IgD-negative memory B cell (primary cell): Measurements from ENCODE around the gene CACNA2D3. TPM values are rescaled to one million over a fixed set of nuclear protein-coding genes. Genes with fewer than 3 reads are reported as not detected.
A peak's percentile ranks its signal among the peaks of the same experiment; 100 is the strongest.

Experiments used
- H3K27ac Mint-ChIP-seq, 3 donors: one replicate each; pipeline ENCODE4 v1.8.0; 2020 to 2022; ENCODE audit warnings: mild to moderate bottlenecking in 3 of 3, mixed read lengths in 3 of 3, moderate library complexity in 1 of 3
- H3K27me3 Mint-ChIP-seq: one replicate; pipeline ENCODE4 v1.8.0; 2021; ENCODE audit warnings: mixed read lengths
- H3K36me3 Mint-ChIP-seq: one replicate; pipeline ENCODE4 v1.8.0; 2020; ENCODE audit warnings: mild to moderate bottlenecking, mixed read lengths
- H3K4me1 Mint-ChIP-seq, 3 donors: one replicate each; pipeline ENCODE4 v1.8.0; 2020 to 2022; ENCODE audit warnings: mixed read lengths in 3 of 3, mild to moderate bottlenecking in 1 of 3
- H3K4me3 Mint-ChIP-seq, 4 donors: one replicate each; pipeline ENCODE4 v1.8.0; 2020 to 2022; ENCODE audit warnings: mild to moderate bottlenecking in 4 of 4, mixed read lengths in 4 of 4, moderate library complexity in 3 of 4
- H3K9me3 Mint-ChIP-seq, 3 donors: one replicate each; pipeline ENCODE4 v1.8.0; 2020 to 2021; ENCODE audit warnings: mixed read lengths in 3 of 3, mild to moderate bottlenecking in 1 of 3
- polyA plus RNA-seq: library from polyadenylated mRNA; unstranded; fragments of 300-500 nt; fragmentation: Illumina TruSeq; gene quantifications from one replicate; pipeline ENCODE4 v1.2.3, GENCODE V29; 2021

The CACNA2D3 gene
- polyA plus RNA-seq, 1 donor from 2014 or later: not detected

DNA sequence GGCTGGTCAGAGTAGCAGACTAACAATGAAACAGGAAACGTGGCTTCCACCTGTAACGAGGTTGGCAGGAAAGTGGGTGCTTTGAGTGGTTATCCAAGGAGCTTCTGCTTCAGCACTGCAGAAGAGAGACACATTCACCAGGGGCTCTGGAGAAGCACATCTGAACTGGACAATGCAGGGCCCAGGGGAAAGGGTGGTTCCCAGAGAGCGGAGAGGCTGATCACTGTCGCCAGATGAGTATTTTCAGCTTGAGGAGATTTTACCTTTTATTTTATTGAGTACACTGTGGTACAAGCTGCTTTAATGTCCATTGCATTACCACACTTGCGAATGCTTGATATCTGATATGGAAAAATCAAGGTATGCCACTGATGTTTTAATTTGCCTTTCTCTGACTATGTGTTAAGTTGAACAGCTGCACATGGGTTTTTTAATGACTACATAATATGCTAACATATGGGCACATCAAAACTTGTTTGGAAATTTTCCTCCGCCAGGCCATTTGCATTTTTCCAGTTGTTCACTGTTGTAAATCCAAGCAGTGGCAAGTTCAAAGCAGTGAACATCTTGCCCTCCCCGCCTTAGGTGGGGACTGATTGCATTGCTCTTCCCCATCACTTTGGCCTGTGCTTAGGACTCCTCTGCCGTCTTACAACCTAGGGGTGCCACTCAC is 753.4 kb downstream of the CACNA2D3 start:
- H3K4me1 Mint-ChIP-seq: no peaks in the 10 kb centered on the region
- no peaks in the 10 kb centered on the region for H3K36me3 Mint-ChIP-seq
- no peak overlapping the region for H3K27ac Mint-ChIP-seq
- H3K9me3 Mint-ChIP-seq: peaks cover 0 to 7% (median 5%) of the 10 kb centered on the region in 3 donors
- H3K4me3 Mint-ChIP-seq: no peak overlapping the region
- H3K27me3 Mint-ChIP-seq: peaks cover 2% of the 10 kb centered on the region

DNA sequence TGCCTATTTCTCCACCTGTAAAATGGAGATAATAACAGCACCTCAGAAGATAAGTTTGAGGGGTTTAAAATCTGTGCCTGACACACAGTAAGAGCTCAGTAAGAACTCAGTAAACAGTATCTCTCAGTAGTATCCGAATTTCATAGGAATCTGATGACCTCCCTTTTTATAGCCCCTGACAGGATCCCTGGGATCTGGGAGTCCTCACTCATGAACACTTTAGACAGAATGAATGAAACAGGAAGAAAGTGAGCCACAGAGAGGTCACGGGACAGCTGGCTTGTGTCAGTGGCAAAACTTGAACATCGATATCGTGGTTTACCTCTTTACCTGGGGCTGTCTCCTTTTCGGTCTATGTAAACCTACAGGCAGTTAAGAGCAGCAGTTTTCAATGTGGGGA is 754.3 kb downstream of the CACNA2D3 start:
- Mint-ChIP-seq H3K9me3 (peaks cover 0 to 7% (median 5%) of the 10 kb centered on the region in 3 donors), H3K27ac (no peak overlapping the region), H3K4me3 (no peak overlapping the region), H3K36me3 (no peaks in the 10 kb centered on the region), H3K27me3 (peaks cover 2% of the 10 kb centered on the region), H3K4me1 (no peaks in the 10 kb centered on the region)

DNA sequence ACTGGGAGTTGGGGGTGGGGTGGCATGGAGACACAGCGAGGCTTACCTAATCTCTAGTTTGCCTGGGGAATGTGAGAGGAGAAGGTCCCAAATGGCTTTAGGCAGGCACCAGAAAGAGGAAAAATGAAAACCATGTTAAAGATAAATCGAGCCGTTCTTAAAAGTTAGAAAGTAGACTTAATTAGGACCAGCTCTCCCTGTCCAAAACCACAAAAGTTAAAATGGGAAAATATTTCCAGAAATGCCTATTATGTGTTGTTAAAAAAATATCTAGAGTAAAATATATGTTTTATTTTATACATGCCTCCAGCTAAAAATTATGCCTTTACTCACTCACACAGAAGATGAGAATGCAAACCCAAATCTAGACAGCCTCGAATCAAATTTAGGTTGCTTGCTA is 755.4 kb downstream of the CACNA2D3 start:
- H3K4me1 Mint-ChIP-seq: no peaks in the 10 kb centered on the region
- H3K27ac Mint-ChIP-seq: no peak overlapping the region
- H3K27me3 Mint-ChIP-seq: peaks cover 2% of the 10 kb centered on the region
- H3K9me3 Mint-ChIP-seq: peaks cover 0 to 3% (median 3%) of the 10 kb centered on the region in 3 donors
- H3K36me3 Mint-ChIP-seq: no peaks in the 10 kb centered on the region
- H3K4me3 Mint-ChIP-seq: no peak overlapping the region

DNA sequence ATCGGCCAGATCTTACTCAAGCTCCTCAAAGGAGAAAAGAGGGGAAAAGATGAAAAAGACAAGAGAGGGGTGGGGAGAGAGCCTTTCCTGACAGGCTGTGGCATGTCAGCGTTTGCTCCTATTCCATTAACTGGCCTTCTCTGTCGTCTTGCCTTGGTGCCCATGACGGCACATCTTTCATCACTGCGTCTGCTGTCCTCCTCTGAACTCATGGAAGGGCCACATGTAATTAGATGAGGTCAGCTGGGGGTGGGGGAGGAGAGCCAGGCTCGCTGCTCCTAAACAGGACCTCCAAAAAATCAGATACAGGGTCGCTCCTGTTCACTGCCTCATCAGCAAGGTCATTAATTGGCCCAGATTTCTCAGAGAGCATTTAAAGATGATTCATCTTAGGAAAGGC is 755.8 kb downstream of the CACNA2D3 start:
- no peak overlapping the region for H3K27ac Mint-ChIP-seq
- H3K36me3 Mint-ChIP-seq: no peaks in the 10 kb centered on the region
- H3K4me3 Mint-ChIP-seq: no peak overlapping the region
- H3K27me3 Mint-ChIP-seq: peaks cover 2% of the 10 kb centered on the region
- peaks cover 0 to 3% (median 1%) of the 10 kb centered on the region in 3 donors for H3K9me3 Mint-ChIP-seq
- H3K4me1 Mint-ChIP-seq: no peaks in the 10 kb centered on the region

DNA sequence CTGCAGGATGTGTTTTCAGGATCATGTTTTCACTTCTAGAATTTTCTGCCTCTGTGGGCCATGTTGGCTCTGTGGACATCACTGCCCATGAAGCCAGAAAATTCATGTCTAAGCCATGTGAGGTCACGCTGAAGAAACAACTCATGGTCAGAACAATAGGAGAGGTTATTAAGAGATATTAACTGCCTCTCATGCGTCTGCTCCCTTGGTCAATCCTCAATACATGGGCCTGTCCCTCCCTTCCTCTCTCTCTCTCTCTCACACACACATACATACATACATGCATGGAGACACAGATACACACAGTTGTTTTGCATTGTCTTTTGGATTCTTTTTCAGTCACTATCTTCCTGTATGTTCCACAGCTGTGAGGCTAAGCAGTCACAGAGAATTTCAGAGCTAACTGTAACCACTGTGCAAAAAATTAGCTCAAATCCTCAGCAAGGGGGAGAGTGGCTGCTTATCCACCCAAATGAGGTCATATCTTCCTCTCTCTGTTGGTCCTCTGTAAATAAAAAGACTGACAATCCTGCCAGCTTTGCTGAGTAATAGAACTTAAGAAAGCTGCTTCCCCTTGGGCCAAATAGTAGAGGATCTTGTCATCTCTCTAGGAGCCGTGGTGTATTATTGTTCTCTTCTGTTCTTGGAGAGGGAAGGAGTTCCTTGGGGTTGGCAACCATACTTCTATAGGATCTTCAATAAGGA is 759.9 kb downstream of the CACNA2D3 start:
- peaks cover 2% of the 10 kb centered on the region for H3K27me3 Mint-ChIP-seq
- H3K4me3 Mint-ChIP-seq: no peak overlapping the region
- no peaks in the 10 kb centered on the region for H3K4me1 Mint-ChIP-seq
- H3K9me3 Mint-ChIP-seq: peaks cover 0 to 1% (median 0%) of the 10 kb centered on the region in 3 donors
- no peak overlapping the region for H3K27ac Mint-ChIP-seq
- H3K36me3 Mint-ChIP-seq: peaks cover 2% of the 10 kb centered on the region

DNA sequence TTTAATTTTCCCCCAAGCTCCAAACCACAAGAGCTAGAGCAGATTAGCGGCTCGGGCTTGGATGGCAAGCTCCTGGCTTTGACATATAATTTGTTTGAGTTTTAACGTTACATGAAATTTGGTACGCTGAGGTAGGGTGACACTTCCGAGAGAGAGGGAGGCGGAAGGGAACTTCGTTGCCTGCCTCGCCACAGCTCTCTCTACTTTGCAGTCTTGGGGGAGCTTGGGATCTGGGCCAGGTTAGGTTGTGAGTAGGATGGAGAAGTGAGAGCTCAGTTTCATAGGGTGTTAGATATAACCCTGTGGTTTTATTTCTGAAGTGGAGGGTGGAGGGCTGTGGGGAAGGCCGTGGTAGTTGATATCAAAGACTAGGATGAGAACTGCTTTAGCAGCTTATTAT is 765.8 kb downstream of the CACNA2D3 start:
- Mint-ChIP-seq H3K36me3 (peaks cover 2% of the 10 kb centered on the region), H3K27me3 (peaks cover 2% of the 10 kb centered on the region), H3K4me3 (no peak overlapping the region), H3K4me1 (no peaks in the 10 kb centered on the region), H3K27ac (peak overlapping the region in 1 of 3 donors; percentile 29), H3K9me3 (no peaks in the 10 kb centered on the region)

DNA sequence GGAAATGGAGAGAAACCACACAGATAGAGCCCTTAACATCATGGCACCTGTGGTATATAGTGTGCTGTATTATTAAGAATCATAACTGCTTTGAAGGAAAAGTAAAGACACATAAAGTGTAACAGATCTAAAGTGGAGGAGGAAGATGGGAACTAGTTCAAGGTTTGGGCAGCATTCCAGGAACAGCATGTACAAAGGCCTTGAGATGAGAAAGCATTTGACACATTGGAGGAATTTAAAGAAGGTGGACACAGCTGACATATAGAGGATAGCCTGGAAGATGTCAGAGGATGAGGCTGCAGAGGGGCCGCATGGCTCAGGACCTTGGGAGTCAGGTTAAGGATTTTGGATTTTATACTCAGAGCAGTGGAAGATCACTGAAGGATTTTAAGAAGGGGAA is 766.5 kb downstream of the CACNA2D3 start:
- Mint-ChIP-seq H3K27me3 (peaks cover 2% of the 10 kb centered on the region), H3K27ac (no peak overlapping the region), H3K9me3 (no peaks in the 10 kb centered on the region), H3K4me3 (no peak overlapping the region), H3K36me3 (no peaks in the 10 kb centered on the region), H3K4me1 (no peaks in the 10 kb centered on the region)

DNA sequence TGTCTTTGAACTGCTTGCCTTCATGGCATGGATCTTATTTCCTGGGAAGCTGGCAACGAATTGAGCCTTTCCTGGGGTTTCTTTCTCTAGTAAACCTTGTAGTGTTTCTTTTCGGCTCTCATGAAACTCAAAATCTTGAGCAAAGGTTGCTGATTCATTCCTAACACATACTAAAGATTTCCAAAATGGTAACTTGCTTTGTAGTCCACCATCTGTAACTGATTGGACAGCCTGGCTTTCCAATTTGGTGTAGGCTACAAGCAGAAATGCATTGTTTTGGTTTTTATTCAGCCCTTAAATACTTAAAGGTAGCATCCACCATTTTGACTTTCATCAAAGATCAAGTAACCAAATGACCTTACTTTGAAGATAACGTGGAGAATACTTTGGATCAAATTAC is 767.4 kb downstream of the CACNA2D3 start:
- Mint-ChIP-seq H3K9me3 (no peaks in the 10 kb centered on the region), H3K27ac (no peak overlapping the region), H3K36me3 (no peaks in the 10 kb centered on the region), H3K27me3 (peaks cover 2% of the 10 kb centered on the region), H3K4me1 (no peaks in the 10 kb centered on the region), H3K4me3 (no peak overlapping the region)

DNA sequence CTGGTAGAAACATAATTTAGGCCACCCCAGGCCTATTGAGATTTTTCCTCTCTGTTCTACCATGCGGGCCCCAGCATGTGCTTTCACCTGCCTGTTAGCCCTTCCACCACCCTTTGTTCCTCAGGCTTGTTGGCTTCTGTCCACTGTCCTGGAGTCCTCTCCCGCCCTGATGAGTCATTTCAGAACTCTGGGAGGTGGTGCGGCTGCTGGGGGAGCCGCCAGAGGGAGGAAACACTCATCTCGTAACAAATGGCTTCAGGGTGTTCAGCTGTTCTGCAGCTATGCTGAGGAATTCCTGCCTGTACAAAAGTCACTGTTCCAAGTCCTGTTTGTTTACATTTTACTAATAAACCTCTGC is 769.2 kb downstream of the CACNA2D3 start:
- Mint-ChIP-seq H3K4me1 (no peaks in the 10 kb centered on the region), H3K27ac (no peak overlapping the region), H3K4me3 (no peak overlapping the region), H3K27me3 (no peaks in the 10 kb centered on the region), H3K9me3 (no peaks in the 10 kb centered on the region), H3K36me3 (peaks cover 3% of the 10 kb centered on the region)

DNA sequence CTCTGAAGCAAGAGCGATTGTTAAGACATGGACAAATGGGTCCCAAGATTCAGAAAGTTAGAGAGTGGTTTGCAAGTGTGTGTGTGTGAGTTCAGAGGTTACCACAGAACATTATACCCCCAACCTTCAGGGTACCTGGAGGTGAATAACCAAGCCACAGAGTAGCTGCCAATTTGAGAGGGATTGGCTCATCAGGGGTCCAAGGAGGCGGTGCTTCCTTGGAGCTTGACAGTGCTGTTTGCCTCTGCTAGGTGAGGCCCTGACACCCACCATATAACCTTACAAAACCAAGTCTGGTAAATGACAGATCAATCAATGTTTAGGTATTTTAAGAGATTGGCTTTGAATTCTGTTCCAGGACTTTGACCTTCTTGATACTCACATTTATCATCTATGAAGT is 769.8 kb downstream of the CACNA2D3 start:
- Mint-ChIP-seq H3K9me3 (no peaks in the 10 kb centered on the region), H3K4me1 (no peaks in the 10 kb centered on the region)

DNA sequence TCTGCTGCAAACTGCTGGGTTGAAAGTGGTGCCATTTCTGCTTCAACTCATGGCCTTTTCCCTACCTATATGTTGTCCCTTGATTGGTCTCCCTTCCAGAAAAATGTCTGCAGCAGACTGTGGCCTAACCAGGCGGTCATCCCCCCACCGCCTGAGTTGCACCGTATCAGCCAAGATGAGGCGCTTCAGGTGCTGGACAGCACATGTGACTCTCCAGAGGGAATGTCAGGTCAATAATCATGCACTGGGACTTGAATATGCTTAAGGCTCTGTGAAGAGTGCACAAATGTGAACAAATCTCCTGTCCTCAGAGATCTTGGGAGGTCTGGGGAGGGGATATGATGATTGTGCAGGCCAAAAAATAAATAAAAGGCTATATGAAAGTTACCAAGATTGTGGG is 773.3 kb downstream of the CACNA2D3 start:
- no peak overlapping the region for H3K27ac Mint-ChIP-seq
- H3K27me3 Mint-ChIP-seq: no peaks in the 10 kb centered on the region
- H3K4me1 Mint-ChIP-seq: no peaks in the 10 kb centered on the region
- no peaks in the 10 kb centered on the region for H3K9me3 Mint-ChIP-seq
- H3K36me3 Mint-ChIP-seq: peaks cover 3% of the 10 kb centered on the region
- H3K4me3 Mint-ChIP-seq: no peak overlapping the region

More for the DNA sequence above, 769.8 kb downstream of the CACNA2D3 start:
- peaks cover 3% of the 10 kb centered on the region for H3K36me3 Mint-ChIP-seq
- H3K4me3 Mint-ChIP-seq: no peak overlapping the region
- H3K27ac Mint-ChIP-seq: no peak overlapping the region
- no peaks in the 10 kb centered on the region for H3K27me3 Mint-ChIP-seq

DNA sequence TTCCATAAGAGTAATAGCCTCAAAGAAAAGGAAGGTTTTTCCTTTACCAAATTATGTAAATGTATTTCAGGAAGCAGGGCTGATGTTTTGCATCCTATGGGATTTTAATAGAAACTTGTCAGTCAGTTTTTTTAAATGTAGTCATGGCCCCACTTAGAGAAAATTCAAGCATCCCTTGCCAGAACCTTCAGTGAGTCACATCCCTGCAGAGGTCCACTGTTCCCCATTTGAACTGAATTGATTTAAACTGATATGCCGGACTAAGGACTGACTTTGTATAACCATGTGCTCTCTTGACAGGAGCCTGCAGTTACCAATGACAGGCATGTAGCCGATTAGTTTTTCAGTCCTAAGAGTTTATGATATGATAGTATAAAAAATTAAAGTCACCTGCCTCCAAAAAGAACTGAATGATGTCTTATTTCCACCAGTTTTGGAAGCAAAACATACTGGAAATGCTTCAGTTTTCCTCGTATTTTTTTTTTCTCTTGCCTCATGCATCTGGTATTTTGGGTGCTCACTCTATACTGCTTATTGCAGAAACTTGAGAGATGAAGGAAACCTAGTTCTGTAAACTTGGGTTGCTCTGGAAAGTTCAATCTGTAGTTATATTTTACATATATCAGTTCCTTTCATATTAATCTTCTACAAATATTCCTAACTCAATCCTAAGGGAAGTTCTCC is 774.8 kb downstream of the CACNA2D3 start:
- H3K4me1 Mint-ChIP-seq: no peaks in the 10 kb centered on the region
- H3K27ac Mint-ChIP-seq: no peak overlapping the region
- H3K36me3 Mint-ChIP-seq: peaks cover 3% of the 10 kb centered on the region
- H3K4me3 Mint-ChIP-seq: no peak overlapping the region
- no peaks in the 10 kb centered on the region for H3K27me3 Mint-ChIP-seq
- peaks cover 0 to 4% (median 0%) of the 10 kb centered on the region in 3 donors for H3K9me3 Mint-ChIP-seq

DNA sequence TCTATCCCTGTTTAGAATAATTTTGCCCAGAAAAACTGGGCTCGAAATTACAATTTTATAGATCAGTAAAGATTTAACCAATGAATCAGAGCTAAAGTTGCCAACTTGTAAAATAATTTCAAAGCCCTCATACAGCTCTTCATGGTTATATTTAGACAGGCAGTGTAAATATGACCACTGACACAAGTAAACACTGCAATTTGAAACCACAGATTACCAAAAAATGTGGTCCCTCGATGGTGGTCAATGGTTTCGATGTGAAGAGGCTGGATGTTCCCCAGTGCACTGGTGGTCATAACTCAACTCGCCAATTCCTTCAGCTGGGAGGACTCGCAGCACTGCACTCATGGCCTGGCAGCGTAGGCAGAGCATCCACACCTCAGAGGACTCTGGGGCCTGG is 776.9 kb downstream of the CACNA2D3 start:
- H3K27ac Mint-ChIP-seq: no peak overlapping the region
- no peaks in the 10 kb centered on the region for H3K27me3 Mint-ChIP-seq
- H3K4me1 Mint-ChIP-seq: no peaks in the 10 kb centered on the region
- H3K9me3 Mint-ChIP-seq: peaks cover 0 to 5% (median 0%) of the 10 kb centered on the region in 3 donors
- no peak overlapping the region for H3K4me3 Mint-ChIP-seq
- H3K36me3 Mint-ChIP-seq: peaks cover 3% of the 10 kb centered on the region

DNA sequence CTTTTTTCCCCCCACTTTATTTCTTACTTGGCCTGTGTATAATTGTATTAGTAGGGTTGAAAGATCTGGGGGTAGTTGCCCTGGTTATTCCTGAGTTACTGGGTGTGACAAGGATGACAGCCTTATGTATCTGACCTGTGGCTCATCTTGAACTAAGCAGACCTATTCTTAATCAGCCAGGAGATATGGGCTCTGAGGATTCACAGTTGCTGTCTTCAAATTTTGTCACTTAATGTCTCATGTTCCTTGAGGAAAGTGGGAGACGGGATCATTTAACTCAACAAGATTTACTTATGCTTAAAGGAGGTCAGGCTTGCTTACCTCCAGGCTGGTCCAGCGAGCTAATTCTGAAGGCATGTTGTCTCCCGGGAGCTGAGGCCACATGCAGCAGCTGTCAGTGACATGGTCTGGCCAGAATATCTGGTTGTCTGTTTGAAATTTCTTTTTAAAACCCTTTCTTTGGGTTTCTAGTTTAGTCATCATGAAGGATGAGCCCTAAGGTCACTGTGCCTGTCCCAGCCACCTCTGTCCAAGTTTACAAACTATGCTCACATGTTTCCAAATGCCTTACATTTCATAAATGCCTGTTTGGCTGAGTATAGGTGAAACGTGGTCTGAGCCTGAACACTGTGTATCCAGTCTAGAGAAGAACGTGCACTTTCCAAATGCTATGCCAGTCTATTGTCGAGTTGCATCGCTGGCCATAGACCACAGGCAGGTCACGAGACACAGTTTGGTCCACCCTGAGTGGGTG is 778.7 kb downstream of the CACNA2D3 start:
- H3K4me3 Mint-ChIP-seq: peak overlapping the region in 1 of 4 donors; percentile 23
- no peaks in the 10 kb centered on the region for H3K36me3 Mint-ChIP-seq
- no peaks in the 10 kb centered on the region for H3K4me1 Mint-ChIP-seq
- peaks cover 0 to 5% (median 0%) of the 10 kb centered on the region in 3 donors for H3K9me3 Mint-ChIP-seq
- no peaks in the 10 kb centered on the region for H3K27me3 Mint-ChIP-seq
- no peak overlapping the region for H3K27ac Mint-ChIP-seq
